ENCODE measurements around the gene GIT1.

GIT1 gene

GRCh38 chr17:29593591-29594518 lies 4.4 kb upstream of the GIT1 start:
- DNase-seq (ENCODE audit: low read depth in 2 of 2): peak in 1 of 2 donors; percentile 31

- DNase-seq (ENCODE audit: low read depth in 2 of 2): peak in 1 of 2 donors; percentile 41
These were observed 3.6 kb upstream of the GIT1 start, which contains the start of gene ANKRD13B for GRCh38 chr17:29592850-29593551. TSS of gene ANKRD13B (plus strand) at chr17:29593132. CDS start at chr17:29593622, 490 bp downstream.

- peak; percentile 46 to 68 for DNase-seq (ENCODE audit: low read depth in 2 of 2)
These were observed 2.5 kb upstream of the GIT1 start for GRCh38 chr17:29591737-29592608.

- peak in 1 of 2 donors; percentile 40 for DNase-seq (ENCODE audit: low read depth in 2 of 2)
These were observed 1.8 kb upstream of the GIT1 start for GRCh38 chr17:29591146-29591736.

- peak in 1 of 2 donors; percentile 18 for DNase-seq (ENCODE audit: low read depth in 2 of 2)
These were observed 1.1 kb upstream of the GIT1 start for GRCh38 chr17:29590411-29591145.

GRCh38 chr17:29588562-29589411 lies 661 bp downstream of the GIT1 start:
- DNase-seq (ENCODE audit: low read depth in 2 of 2): peak; percentile 65 to 80

- no peak for DNase-seq (ENCODE audit: low read depth in 2 of 2)
These were observed 1.4 kb downstream of the GIT1 start for GRCh38 chr17:29588017-29588561.

- DNase-seq (ENCODE audit: low read depth in 2 of 2): no peak
These were observed 1.9 kb downstream of the GIT1 start for GRCh38 chr17:29587591-29587990.

GRCh38 chr17:29586676-29587469 lies 2.6 kb downstream of the GIT1 start:
- no peak for DNase-seq (ENCODE audit: low read depth in 2 of 2)

- DNase-seq (ENCODE audit: low read depth in 2 of 2): no peak
These were observed 4.2 kb downstream of the GIT1 start for GRCh38 chr17:29585080-29585751.

- DNase-seq (ENCODE audit: low read depth in 2 of 2): no peak
These were observed 4.9 kb downstream of the GIT1 start for GRCh38 chr17:29584452-29585079.

- no peak for DNase-seq (ENCODE audit: low read depth in 2 of 2)
These were observed 5.9 kb downstream of the GIT1 start for GRCh38 chr17:29583324-29584248.

GRCh38 chr17:29582772-29583171 lies 6.7 kb downstream of the GIT1 start:
- no peak for DNase-seq (ENCODE audit: low read depth in 2 of 2)

- DNase-seq (ENCODE audit: low read depth in 2 of 2): no peak
These were observed 7.1 kb downstream of the GIT1 start for GRCh38 chr17:29582254-29582765.

- no peak for DNase-seq (ENCODE audit: low read depth in 2 of 2)
These were observed 7.7 kb downstream of the GIT1 start for GRCh38 chr17:29581583-29582253.

Data from stimulated activated CD8-positive, alpha-beta memory T cell treated with anti-CD3 and anti-CD28 coated beads, Interleukin-7, amount 100 ng/mL, for 4 hours (primary cell).